IPS DF 6.9 (cell line): ENCODE measurements around the gene VWC2.
A peak's percentile ranks its signal among the peaks of the same experiment; 100 is the strongest.

Experiments
- DNase-seq: peaks from one replicate; pipeline ENCODE4 v3.0.0-alpha.2; 2013; ENCODE audit warnings: low read depth, low spot score
- H3K27ac ChIP-seq: one replicate; pipeline ENCODE4 v1.5.1; 2013; ENCODE audit warnings: low read length, control low read depth
- H3K27me3 ChIP-seq: 2 replicates; pipeline ENCODE4 v1.6.1; 2013; ENCODE audit warnings: mild to moderate bottlenecking, low read length; ENCODE audit not compliant: control insufficient read depth, insufficient read depth
- H3K36me3 ChIP-seq: 2 replicates; pipeline ENCODE4 v1.6.1; 2013; ENCODE audit warnings: low read length; ENCODE audit not compliant: control insufficient read depth, insufficient read depth
- H3K4me1 ChIP-seq: 2 replicates; pipeline ENCODE4 v1.6.1; 2013; ENCODE audit warnings: low read length; ENCODE audit not compliant: control insufficient read depth, insufficient read depth
- H3K4me3 ChIP-seq: 2 replicates; pipeline ENCODE4 v1.5.1; 2013; ENCODE audit warnings: mild to moderate bottlenecking, low read length
- H3K9me3 ChIP-seq: 2 replicates; pipeline ENCODE4 v1.6.1; 2013; ENCODE audit warnings: low read length, inconsistent platforms; ENCODE audit not compliant: control insufficient read depth, insufficient read depth
- WGBS: extraction: QIAGEN DNeasy Blood & Tissue Kit; methylation state at CpG from one replicate; pipeline ENCODE4 v1.1.7; 2013; ENCODE audit warnings: mixed read lengths, missing lambda C conversion rate; ENCODE audit not compliant: insufficient read length, insufficient coverage; 5-methylcytosine and 5-hydroxymethylcytosine counted together

VWC2 gene

GRCh38 chr7:49770838-49771237, 2.6 kb upstream of the VWC2 start:
- H3K27me3 ChIP-seq = peaks cover 31% of the 10 kb centered on the region; the same call in 1 of the 2 replicates
- no peak for DNase-seq
- no peak overlapping the region for H3K4me3 ChIP-seq
- no peak overlapping the region for H3K27ac ChIP-seq
- H3K36me3 ChIP-seq = no peaks in the 10 kb centered on the region
- H3K4me1 ChIP-seq = 0 out of 2 replicates have a peak, but pooled peaks cover 1% of the 10 kb centered on the region
- H3K9me3 ChIP-seq = no peaks in the 10 kb centered on the region
- WGBS = 100% methylated on average over 1 of the region's 4 CpGs

- DNase-seq = no peak
- Histone ChIP-seq H3K4me1 (0 out of 2 replicates have a peak, but pooled peaks cover 1% of the 10 kb centered on the region), H3K27me3 (peaks cover 36% of the 10 kb centered on the region; the same call in 1 of the 2 replicates), H3K4me3 (no peak overlapping the region), H3K27ac (no peak overlapping the region), H3K36me3 (no peaks in the 10 kb centered on the region), H3K9me3 (no peaks in the 10 kb centered on the region)
- WGBS = no CpG with 5 or more reads among the region's 11 CpGs
Observed at GRCh38 chr7:49771427-49772176, 1.8 kb upstream of the VWC2 start.

GRCh38 chr7:49772916-49773217, 571 bp upstream of the VWC2 start:
- H3K4me1 ChIP-seq = 0 out of 2 replicates have a peak, but pooled peaks cover 1% of the 10 kb centered on the region
- no peaks in the 10 kb centered on the region for H3K36me3 ChIP-seq
- peaks cover 37% of the 10 kb centered on the region; the same call in 1 of the 2 replicates for H3K27me3 ChIP-seq
- DNase-seq = no peak
- no peaks in the 10 kb centered on the region for H3K9me3 ChIP-seq
- H3K27ac ChIP-seq = no peak overlapping the region
- no peak overlapping the region; the same call in 1 of the 2 replicates for H3K4me3 ChIP-seq
- no CpG with 5 or more reads among the region's 11 CpGs for whole genome bisulfite sequencing

- no peaks in the 10 kb centered on the region for H3K36me3 ChIP-seq
- peak overlapping the region; percentile 43; the same call in 1 of the 2 replicates for H3K4me3 ChIP-seq
- no peaks in the 10 kb centered on the region for H3K9me3 ChIP-seq
- no peaks in the 10 kb centered on the region for H3K4me1 ChIP-seq
- no peak for DNase-seq
- WGBS = no CpG with 5 or more reads among the region's 56 CpGs
- no peak overlapping the region for H3K27ac ChIP-seq
- peaks cover 37% of the 10 kb centered on the region; the same call in 1 of the 2 replicates for H3K27me3 ChIP-seq
Observed at GRCh38 chr7:49773936-49774458, 559 bp downstream of the VWC2 start.

- no CpG with 5 or more reads among the region's 36 CpGs for WGBS
- Histone ChIP-seq H3K4me3 (peak overlapping the region; percentile 43; the same call in 1 of the 2 replicates), H3K27me3 (peaks cover 37% of the 10 kb centered on the region; the same call in 1 of the 2 replicates), H3K27ac (no peak overlapping the region), H3K36me3 (no peaks in the 10 kb centered on the region), H3K9me3 (no peaks in the 10 kb centered on the region), H3K4me1 (no peaks in the 10 kb centered on the region)
- no peak for DNase-seq
Observed at GRCh38 chr7:49774459-49775064, 1.1 kb downstream of the VWC2 start.

GRCh38 chr7:49775065-49775948, 1.9 kb downstream of the VWC2 start:
- H3K36me3 ChIP-seq = no peaks in the 10 kb centered on the region
- peaks cover 37% of the 10 kb centered on the region; the same call in 1 of the 2 replicates for H3K27me3 ChIP-seq
- H3K4me3 ChIP-seq = peak overlapping the region; percentile 43; the same call in 1 of the 2 replicates
- H3K4me1 ChIP-seq = no peaks in the 10 kb centered on the region
- WGBS = no CpG with 5 or more reads among the region's 106 CpGs
- no peak overlapping the region for H3K27ac ChIP-seq
- DNase-seq = no peak
- no peaks in the 10 kb centered on the region for H3K9me3 ChIP-seq

GRCh38 chr7:49775949-49776443, 2.6 kb downstream of the VWC2 start:
- WGBS = no CpG with 5 or more reads among the region's 25 CpGs
- DNase-seq = no peak
- Histone ChIP-seq H3K4me1 (no peaks in the 10 kb centered on the region), H3K36me3 (no peaks in the 10 kb centered on the region), H3K27ac (no peak overlapping the region), H3K9me3 (no peaks in the 10 kb centered on the region), H3K27me3 (peaks cover 37% of the 10 kb centered on the region; the same call in 1 of the 2 replicates), H3K4me3 (peak overlapping the region; percentile 43; the same call in 1 of the 2 replicates)

- peak; percentile 57 for DNase-seq
Observed at GRCh38 chr7:49776994-49777393, 3.6 kb downstream of the VWC2 start.

GRCh38 chr7:49778731-49779270, 5.4 kb downstream of the VWC2 start:
- Histone ChIP-seq H3K36me3 (no peaks in the 10 kb centered on the region), H3K27me3 (peaks cover 24% of the 10 kb centered on the region; the same call in 1 of the 2 replicates), H3K9me3 (no peaks in the 10 kb centered on the region), H3K4me3 (no peak overlapping the region), H3K27ac (no peak overlapping the region), H3K4me1 (no peaks in the 10 kb centered on the region)
- WGBS = no CpG with 5 or more reads among the region's 3 CpGs
- no peak for DNase-seq

More at GRCh38 chr7:49776994-49777393, 3.6 kb downstream of the VWC2 start:
- H3K36me3 ChIP-seq = no peaks in the 10 kb centered on the region
- H3K27ac ChIP-seq = no peak overlapping the region
- no peak overlapping the region for H3K4me3 ChIP-seq
- H3K27me3 ChIP-seq = peaks cover 35% of the 10 kb centered on the region; the same call in 1 of the 2 replicates
- no peaks in the 10 kb centered on the region for H3K4me1 ChIP-seq
- WGBS = no CpG with 5 or more reads among the region's 2 CpGs
- no peaks in the 10 kb centered on the region for H3K9me3 ChIP-seq
